ENCODE measurements around the gene PRKAG3.

Gene PRKAG3

DNA sequence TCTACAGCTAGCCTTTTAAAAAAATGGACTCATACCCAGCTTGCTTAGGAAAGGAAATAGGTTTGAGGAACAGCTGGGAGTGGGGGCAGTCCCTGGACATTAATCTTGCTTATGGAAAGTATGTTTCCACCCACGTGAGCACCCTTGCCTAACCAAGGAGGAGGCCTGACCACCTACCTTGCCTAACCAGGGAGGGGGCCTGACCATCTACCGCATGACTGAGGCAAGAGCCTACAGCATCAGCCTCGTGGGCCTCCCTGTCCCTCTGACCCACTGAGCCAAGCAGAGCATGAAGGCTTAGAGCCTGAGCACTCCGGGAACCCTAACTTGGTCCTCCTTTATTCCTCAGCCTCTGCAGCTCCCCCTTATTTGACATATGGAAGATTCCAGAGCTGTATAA lies 20.2 kb downstream of the PRKAG3 start:
- Mint-ChIP-seq H3K27me3 (peaks cover 52% of the 10 kb centered on the region), H3K4me3 (no peak overlapping the region), H3K4me1 (peaks cover 2% of the 10 kb centered on the region), H3K27ac (no peak overlapping the region), H3K9me3 (no peaks in the 10 kb centered on the region), H3K36me3 (no peaks in the 10 kb centered on the region)
- CTCF ChIA-PET, result no interaction called here
- DNase-seq, result no peak

GRCh38 chr2:218810256-218810655 lies 21.3 kb downstream of the PRKAG3 start:
- CTCF ChIA-PET, result no interaction called here
- Mint-ChIP-seq H3K36me3 (no peaks in the 10 kb centered on the region), H3K27ac (no peak overlapping the region), H3K9me3 (no peaks in the 10 kb centered on the region), H3K4me1 (peaks cover 3% of the 10 kb centered on the region), H3K27me3 (peaks cover 60% of the 10 kb centered on the region), H3K4me3 (no peak overlapping the region)
- DNase-seq, result no peak

GRCh38 chr2:218809515-218809914 lies 22.1 kb downstream of the PRKAG3 start:
- H3K27ac Mint-ChIP-seq, result no peak overlapping the region
- CTCF ChIA-PET, result no interaction called here
- H3K9me3 Mint-ChIP-seq, result peaks cover 6% of the 10 kb centered on the region
- H3K36me3 Mint-ChIP-seq, result no peaks in the 10 kb centered on the region
- H3K27me3 Mint-ChIP-seq, result peaks cover 55% of the 10 kb centered on the region
- H3K4me3 Mint-ChIP-seq, result no peak overlapping the region
- H3K4me1 Mint-ChIP-seq, result peaks cover 3% of the 10 kb centered on the region
- no peak for DNase-seq

GRCh38 chr2:218807626-218808025 lies 24.0 kb downstream of the PRKAG3 start:
- peaks cover 42% of the 10 kb centered on the region for H3K27me3 Mint-ChIP-seq
- H3K9me3 Mint-ChIP-seq, result peaks cover 9% of the 10 kb centered on the region
- H3K4me3 Mint-ChIP-seq, result no peak overlapping the region
- no peak for DNase-seq
- no peaks in the 10 kb centered on the region for H3K36me3 Mint-ChIP-seq
- CTCF ChIA-PET, result no interaction called here
- no peak overlapping the region for H3K27ac Mint-ChIP-seq
- peaks cover 7% of the 10 kb centered on the region for H3K4me1 Mint-ChIP-seq

GRCh38 chr2:218806346-218806978 lies 25.1 kb downstream of the PRKAG3 start:
- H3K36me3 Mint-ChIP-seq, result no peaks in the 10 kb centered on the region
- peaks cover 39% of the 10 kb centered on the region for H3K27me3 Mint-ChIP-seq
- no peak overlapping the region for H3K4me3 Mint-ChIP-seq
- H3K4me1 Mint-ChIP-seq, result peaks cover 13% of the 10 kb centered on the region
- H3K27ac Mint-ChIP-seq, result no peak overlapping the region
- peaks cover 9% of the 10 kb centered on the region for H3K9me3 Mint-ChIP-seq
- CTCF ChIA-PET, result no interaction called here
- no peak for DNase-seq

- Mint-ChIP-seq H3K4me1 (peaks cover 13% of the 10 kb centered on the region), H3K27me3 (peaks cover 39% of the 10 kb centered on the region), H3K9me3 (peaks cover 9% of the 10 kb centered on the region), H3K36me3 (no peaks in the 10 kb centered on the region), H3K4me3 (no peak overlapping the region), H3K27ac (no peak overlapping the region)
- DNase-seq, result no peak
- CTCF ChIA-PET, result no interaction called here
Measured at GRCh38 chr2:218805627-218806026, 26.0 kb downstream of the PRKAG3 start.

- no peak for DNase-seq
- H3K4me1 Mint-ChIP-seq, result peaks cover 13% of the 10 kb centered on the region
- no peak overlapping the region for H3K27ac Mint-ChIP-seq
- peaks cover 43% of the 10 kb centered on the region for H3K27me3 Mint-ChIP-seq
- H3K36me3 Mint-ChIP-seq, result no peaks in the 10 kb centered on the region
- peaks cover 9% of the 10 kb centered on the region for H3K9me3 Mint-ChIP-seq
- CTCF ChIA-PET, result no interaction called here
- no peak overlapping the region for H3K4me3 Mint-ChIP-seq
Measured at GRCh38 chr2:218804817-218805216, 26.8 kb downstream of the PRKAG3 start.

- peaks cover 13% of the 10 kb centered on the region for H3K4me1 Mint-ChIP-seq
- DNase-seq, result no peak
- peaks cover 9% of the 10 kb centered on the region for H3K9me3 Mint-ChIP-seq
- no peak overlapping the region for H3K27ac Mint-ChIP-seq
- no peak overlapping the region for H3K4me3 Mint-ChIP-seq
- CTCF ChIA-PET, result interaction anchor here (0.6 kb wide), 1 partner anchor 409 kb away, joined by 4 read pairs; no protein-coding TSS in a partner anchor
- peaks cover 43% of the 10 kb centered on the region for H3K27me3 Mint-ChIP-seq
- H3K36me3 Mint-ChIP-seq, result no peaks in the 10 kb centered on the region
Measured at GRCh38 chr2:218802386-218802994, 29.1 kb downstream of the PRKAG3 start.

DNA sequence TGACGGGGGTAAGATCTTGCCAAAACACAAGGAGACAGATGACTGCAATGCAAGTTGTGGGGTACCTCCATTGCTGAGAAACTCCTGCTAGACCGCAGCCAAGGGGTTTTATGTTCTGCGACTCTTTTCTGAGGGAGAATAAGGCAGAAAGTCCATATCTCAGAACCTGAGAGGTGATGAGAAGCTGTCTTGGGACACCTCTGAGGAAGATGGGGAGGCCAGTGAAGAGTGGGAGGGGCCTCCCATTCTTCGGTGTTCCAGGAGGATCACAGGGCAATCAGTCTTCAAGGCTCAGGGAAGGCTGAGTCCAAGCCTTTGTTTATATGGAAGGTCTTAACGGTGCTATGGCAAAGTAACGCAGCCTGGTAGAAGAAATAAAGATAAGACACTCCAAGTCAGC lies 31.6 kb downstream of the PRKAG3 start:
- no peak for DNase-seq
- Mint-ChIP-seq H3K27ac (no peak overlapping the region), H3K9me3 (peaks cover 7% of the 10 kb centered on the region), H3K4me3 (no peak overlapping the region), H3K36me3 (no peaks in the 10 kb centered on the region), H3K4me1 (peaks cover 10% of the 10 kb centered on the region), H3K27me3 (peaks cover 36% of the 10 kb centered on the region)
- CTCF ChIA-PET, result no interaction called here

- no peaks in the 10 kb centered on the region for H3K36me3 Mint-ChIP-seq
- peaks cover 10% of the 10 kb centered on the region for H3K4me1 Mint-ChIP-seq
- CTCF ChIA-PET, result no interaction called here
- no peaks in the 10 kb centered on the region for H3K9me3 Mint-ChIP-seq
- H3K4me3 Mint-ChIP-seq, result no peak overlapping the region
- H3K27me3 Mint-ChIP-seq, result peaks cover 46% of the 10 kb centered on the region
- DNase-seq, result no peak
- no peak overlapping the region for H3K27ac Mint-ChIP-seq
Measured at GRCh38 chr2:218798767-218799504, 32.7 kb downstream of the PRKAG3 start.

DNA sequence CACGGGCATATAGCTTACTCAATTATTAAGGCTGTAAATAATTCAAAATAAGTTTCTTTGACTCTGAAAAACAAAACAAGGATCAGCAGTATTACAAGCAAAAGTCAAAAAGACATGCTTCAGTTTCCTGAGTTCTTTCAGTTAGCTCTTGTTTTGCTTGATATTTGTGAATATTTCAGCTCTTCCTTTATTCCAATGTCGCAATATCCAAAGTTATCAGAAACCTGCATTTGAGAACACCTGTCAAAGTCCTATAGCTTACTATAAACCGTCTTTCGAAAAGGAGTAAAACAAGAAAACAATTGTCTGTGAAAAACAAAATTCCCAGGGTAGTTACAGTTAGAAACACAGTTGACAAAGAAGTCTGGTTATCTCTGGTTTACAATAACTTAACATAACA lies 34.9 kb downstream of the PRKAG3 start:
- no peak for DNase-seq
- CTCF ChIA-PET, result no interaction called here
- Mint-ChIP-seq H3K4me1 (peaks cover 1% of the 10 kb centered on the region), H3K27ac (no peak overlapping the region), H3K4me3 (no peak overlapping the region), H3K9me3 (no peaks in the 10 kb centered on the region), H3K27me3 (peaks cover 45% of the 10 kb centered on the region), H3K36me3 (no peaks in the 10 kb centered on the region)

DNA sequence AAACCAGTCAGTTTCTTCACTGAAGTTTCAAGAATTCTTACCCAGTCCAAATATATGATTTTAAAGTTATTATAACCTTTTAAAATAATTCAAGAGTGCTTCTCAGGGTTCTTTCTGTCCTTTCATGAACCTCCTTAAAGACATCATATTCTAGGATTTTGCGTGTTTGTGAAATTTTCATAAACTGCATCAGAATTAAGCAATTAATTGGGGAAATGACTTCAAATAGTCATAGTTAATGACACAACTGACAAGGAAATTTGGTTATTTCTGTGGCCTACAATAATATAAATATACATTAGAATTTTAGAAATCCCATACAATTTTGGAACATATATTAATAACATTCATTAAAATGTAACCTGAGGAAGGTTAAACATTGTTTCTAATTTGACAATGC lies 39.2 kb downstream of the PRKAG3 start:
- DNase-seq, result no peak
- CTCF ChIA-PET, result no interaction called here
- peaks cover 26% of the 10 kb centered on the region for H3K27me3 Mint-ChIP-seq

DNA sequence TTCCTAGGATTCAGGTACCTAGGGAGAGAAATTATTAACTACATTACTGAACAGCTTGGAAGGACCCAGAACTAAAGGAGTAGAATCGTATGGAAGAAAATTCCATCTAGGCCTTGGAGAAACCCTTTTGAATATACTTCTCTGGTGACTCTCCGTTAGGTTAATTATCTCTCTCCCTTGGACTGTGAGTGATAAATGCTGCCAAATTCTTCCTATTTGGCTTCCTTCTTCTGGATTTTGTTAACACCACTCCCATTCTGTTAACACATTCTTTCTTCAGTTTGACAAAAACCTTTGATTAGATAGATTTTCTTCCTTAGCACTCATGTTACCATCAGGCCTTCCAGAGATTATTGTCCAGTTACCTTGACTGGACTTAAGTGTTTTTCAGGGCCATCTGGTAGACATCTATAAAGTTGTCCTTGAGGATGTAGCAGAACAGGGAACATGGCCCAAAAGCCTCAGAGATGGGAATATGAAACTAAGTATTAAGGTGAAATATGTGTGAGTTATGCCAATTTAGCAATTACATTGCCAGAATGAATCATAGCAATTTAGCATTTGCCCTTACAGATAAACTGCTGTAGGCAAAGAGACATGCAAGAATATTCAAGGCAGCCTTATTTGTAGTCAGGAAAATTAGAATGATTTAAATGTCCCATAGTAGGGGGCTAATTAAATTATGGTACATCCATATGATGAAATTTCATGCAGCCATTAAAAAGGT lies 42.9 kb downstream of the PRKAG3 start:
- CTCF ChIA-PET, result no interaction called here
- H3K4me3 Mint-ChIP-seq, result no peak overlapping the region
- no peak overlapping the region for H3K27ac Mint-ChIP-seq
- no peaks in the 10 kb centered on the region for H3K36me3 Mint-ChIP-seq
- peaks cover 37% of the 10 kb centered on the region for H3K27me3 Mint-ChIP-seq
- no peaks in the 10 kb centered on the region for H3K4me1 Mint-ChIP-seq
- no peaks in the 10 kb centered on the region for H3K9me3 Mint-ChIP-seq
- no peak for DNase-seq

More for the DNA sequence above, 39.2 kb downstream of the PRKAG3 start:
- no peaks in the 10 kb centered on the region for H3K4me1 Mint-ChIP-seq
- no peak overlapping the region for H3K4me3 Mint-ChIP-seq
- no peaks in the 10 kb centered on the region for H3K9me3 Mint-ChIP-seq
- H3K36me3 Mint-ChIP-seq, result no peaks in the 10 kb centered on the region
- no peak overlapping the region for H3K27ac Mint-ChIP-seq

- no peaks in the 10 kb centered on the region for H3K36me3 Mint-ChIP-seq
- H3K9me3 Mint-ChIP-seq, result no peaks in the 10 kb centered on the region
- H3K4me1 Mint-ChIP-seq, result peaks cover 3% of the 10 kb centered on the region
- no peak overlapping the region for H3K4me3 Mint-ChIP-seq
- H3K27ac Mint-ChIP-seq, result no peak overlapping the region
- peaks cover 56% of the 10 kb centered on the region for H3K27me3 Mint-ChIP-seq
- no peak for DNase-seq
- CTCF ChIA-PET, result interaction anchor here (0.6 kb wide), 1 partner anchor 103 kb away, joined by 3 read pairs; no protein-coding TSS in a partner anchor
Measured at GRCh38 chr2:218786133-218786532, 45.5 kb downstream of the PRKAG3 start.

Data from activated naive CD4-positive, alpha-beta T cell treated with anti-CD3 and anti-CD28 coated beads, Interleukin-2, amount 10 ng/mL, durations not matched to agents 7 days and 5 days (primary cell).